H1 (cell line): ENCODE results near the gene INPP4B.

ENCODE experiments used
- CREB1 ChIP-seq: IDR thresholded peaks from 2 replicates; pipeline ENCODE4 v1.6.1; 2012; ENCODE audit warnings: inconsistent platforms
- EP300 ChIP-seq, 2 experiments: IDR thresholded peaks; 1 replicate in 1 of 2; 2 replicates in 1 of 2; pipeline ENCODE4 v1.6.1; 2011 to 2012; ENCODE audit warnings: low read depth in 2 of 2, low read length in 2 of 2, mild to moderate bottlenecking in 2 of 2, borderline replicate concordance in 1 of 2, inconsistent platforms in 1 of 2, moderate library complexity in 1 of 2
- EZH2 ChIP-seq: fragments of 200-600 bp; sonication (generic); IDR thresholded peaks from 2 replicates; pipeline ENCODE4 v1.7.1; 2012; ENCODE audit warnings: low read depth, mild to moderate bottlenecking, moderate library complexity, low read length, inconsistent platforms; ENCODE audit not compliant: severe bottlenecking
- GABPA ChIP-seq: IDR thresholded peaks from 2 replicates; pipeline ENCODE4 v1.6.1; 2011; ENCODE audit warnings: mild to moderate bottlenecking, low read length, moderate library complexity, borderline replicate concordance; ENCODE audit not compliant: insufficient read depth
- POLR2A ChIP-seq, 2 experiments: IDR thresholded peaks; 1 replicate in 1 of 2; 2 replicates in 1 of 2; pipeline ENCODE4 v1.6.1; 2011; ENCODE audit warnings: low read depth in 2 of 2, low read length in 2 of 2, mild to moderate bottlenecking in 2 of 2; ENCODE audit errors: control extremely low read depth in 1 of 2
- RAD21 ChIP-seq, 2 experiments: IDR thresholded peaks in 1 of 2; conservative IDR thresholded peaks in 1 of 2; 2 replicates each; pipeline ENCODE4 v1.6.1; 2011; ENCODE audit warnings: low read depth in 2 of 2, low read length in 2 of 2, improper control_type of control experiment in 1 of 2, inconsistent platforms in 1 of 2, mild to moderate bottlenecking in 1 of 2, moderate library complexity in 1 of 2
- SP2 ChIP-seq: IDR thresholded peaks from 2 replicates; pipeline ENCODE4 v1.6.1; 2012; ENCODE audit warnings: mild to moderate bottlenecking, low read length, inconsistent platforms
- SRF ChIP-seq: IDR thresholded peaks from 2 replicates; pipeline ENCODE4 v1.6.1; 2011; ENCODE audit warnings: mild to moderate bottlenecking, low read depth, low read length, moderate library complexity
- TAF1 ChIP-seq: IDR thresholded peaks from 2 replicates; pipeline ENCODE4 v1.6.1; 2011; ENCODE audit warnings: mild to moderate bottlenecking, low read depth, low read length
- YY1 ChIP-seq: IDR thresholded peaks from 2 replicates; pipeline ENCODE4 v1.6.1; 2011; ENCODE audit warnings: low read depth, mild to moderate bottlenecking, low read length
- TF ChIP-seq, protein P1 (sequence below): IDR thresholded peaks from 2 replicates; pipeline ENCODE4 v1.6.1; 2011; ENCODE audit warnings: low read length, improper control_type of control experiment
- TF ChIP-seq, protein P2 (sequence below), 3 experiments: IDR thresholded peaks; 1 replicate in 2 of 3; 2 replicates in 1 of 3; pipeline versions ENCODE4 v1.5.1 to v1.6.1; 2011; ENCODE audit warnings: low read length in 3 of 3, mild to moderate bottlenecking in 3 of 3, inconsistent platforms in 2 of 3, low read depth in 1 of 3, moderate library complexity in 1 of 3; ENCODE audit not compliant: insufficient read depth in 1 of 3; ENCODE audit errors: control extremely low read depth in 1 of 3

DNA sequence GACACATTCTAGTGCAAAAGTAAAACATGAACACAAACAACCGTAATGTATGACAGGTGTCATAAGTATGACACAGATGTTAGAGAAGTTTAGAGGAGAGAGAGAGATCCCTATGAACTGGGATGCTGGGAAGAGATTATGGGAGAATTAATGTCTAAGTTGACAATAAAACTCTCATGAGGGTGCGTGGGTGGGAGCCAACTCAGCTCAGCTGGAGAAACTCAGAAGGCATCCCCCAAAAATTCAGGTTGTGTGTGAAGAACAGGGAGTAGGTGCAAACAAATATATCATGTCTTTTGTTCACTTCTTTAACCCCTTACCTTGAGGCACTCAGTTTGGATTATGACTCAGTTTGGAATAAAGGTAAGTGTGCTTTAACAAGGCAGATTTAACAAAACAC lies 484.1 kb downstream of the INPP4B start:
- TF ChIP-seq RAD21 (IDR thresholded peaks at IDR 0.05 in 1 of 2, conservative IDR thresholded peaks at IDR 0.05 in 1 of 2; ENCODE audit: low read depth in 2 of 2, low read length in 2 of 2) (no peak), YY1 (no peak), EZH2 (no peak), SP2 (no peak), EP300 (IDR thresholded peaks at IDR 0.05; ENCODE audit: borderline replicate concordance in 1 of 2, low read depth in 2 of 2, low read length in 2 of 2) (no peak), TAF1 (no peak), POLR2A (IDR thresholded peaks at IDR 0.05; ENCODE audit: control extremely low read depth in 1 of 2, low read depth in 2 of 2, low read length in 2 of 2) (no peak), SRF (no peak), CREB1 (no peak), GABPA (no peak)
- TF ChIP-seq, protein P1, sequence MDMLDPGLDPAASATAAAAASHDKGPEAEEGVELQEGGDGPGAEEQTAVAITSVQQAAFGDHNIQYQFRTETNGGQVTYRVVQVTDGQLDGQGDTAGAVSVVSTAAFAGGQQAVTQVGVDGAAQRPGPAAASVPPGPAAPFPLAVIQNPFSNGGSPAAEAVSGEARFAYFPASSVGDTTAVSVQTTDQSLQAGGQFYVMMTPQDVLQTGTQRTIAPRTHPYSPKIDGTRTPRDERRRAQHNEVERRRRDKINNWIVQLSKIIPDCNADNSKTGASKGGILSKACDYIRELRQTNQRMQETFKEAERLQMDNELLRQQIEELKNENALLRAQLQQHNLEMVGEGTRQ: no peak
- TF ChIP-seq, protein P2, sequence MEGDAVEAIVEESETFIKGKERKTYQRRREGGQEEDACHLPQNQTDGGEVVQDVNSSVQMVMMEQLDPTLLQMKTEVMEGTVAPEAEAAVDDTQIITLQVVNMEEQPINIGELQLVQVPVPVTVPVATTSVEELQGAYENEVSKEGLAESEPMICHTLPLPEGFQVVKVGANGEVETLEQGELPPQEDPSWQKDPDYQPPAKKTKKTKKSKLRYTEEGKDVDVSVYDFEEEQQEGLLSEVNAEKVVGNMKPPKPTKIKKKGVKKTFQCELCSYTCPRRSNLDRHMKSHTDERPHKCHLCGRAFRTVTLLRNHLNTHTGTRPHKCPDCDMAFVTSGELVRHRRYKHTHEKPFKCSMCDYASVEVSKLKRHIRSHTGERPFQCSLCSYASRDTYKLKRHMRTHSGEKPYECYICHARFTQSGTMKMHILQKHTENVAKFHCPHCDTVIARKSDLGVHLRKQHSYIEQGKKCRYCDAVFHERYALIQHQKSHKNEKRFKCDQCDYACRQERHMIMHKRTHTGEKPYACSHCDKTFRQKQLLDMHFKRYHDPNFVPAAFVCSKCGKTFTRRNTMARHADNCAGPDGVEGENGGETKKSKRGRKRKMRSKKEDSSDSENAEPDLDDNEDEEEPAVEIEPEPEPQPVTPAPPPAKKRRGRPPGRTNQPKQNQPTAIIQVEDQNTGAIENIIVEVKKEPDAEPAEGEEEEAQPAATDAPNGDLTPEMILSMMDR (IDR thresholded peaks at IDR 0.05; ENCODE audit: control extremely low read depth in 1 of 3, insufficient read depth in 1 of 3, low read depth in 1 of 3, low read length in 3 of 3): no peak
